Activated gamma-delta T cell treated with Interleukin-2 at 50 U/mL for 16 hours (primary cell): ENCODE measurements around the gene TBL2.
"Not testable (repeated sequence)": the region's sequence is repeated elsewhere in the genome, so short reads cannot be mapped to it uniquely, and the experiment has no call there.

Source experiments
- DNase-seq: peaks from one replicate; pipeline ENCODE4 v3.0.0-alpha.2; 2020

Gene TBL2

GRCh38 chr7:73605601-73606220 is 27.3 kb upstream of the TBL2 start:
- no peak for DNase-seq

- DNase-seq = no peak
Measured at GRCh38 chr7:73602721-73603651, 24.6 kb upstream of the TBL2 start.

DNA sequence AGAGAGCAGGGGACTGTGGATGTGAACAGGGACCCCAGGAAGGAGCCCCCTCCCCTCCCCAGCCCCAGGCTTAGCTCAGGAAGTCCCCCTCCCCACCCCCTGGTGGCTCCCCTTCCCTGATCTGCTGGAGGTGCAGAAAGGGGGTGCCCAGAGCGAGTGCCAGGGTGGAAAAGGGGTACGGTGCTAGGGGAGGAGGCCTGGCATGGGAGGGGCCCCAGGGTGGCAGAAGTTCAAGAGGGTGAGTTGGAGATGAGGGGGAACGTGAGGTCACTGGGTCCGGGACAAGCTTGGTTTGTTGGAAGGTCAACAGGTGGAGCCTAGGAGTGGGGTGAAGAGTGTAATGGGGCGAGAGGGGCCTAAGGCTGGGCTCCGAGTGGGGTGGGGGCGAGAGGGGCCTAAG is 21.5 kb upstream of the TBL2 start:
- no peak for DNase-seq

GRCh38 chr7:73599151-73599882 is 20.9 kb upstream of the TBL2 start:
- no peak for DNase-seq

- no peak for DNase-seq
Measured at GRCh38 chr7:73597978-73598782, 19.8 kb upstream of the TBL2 start.

- no peak for DNase-seq
Measured at GRCh38 chr7:73596191-73597065, 18.0 kb upstream of the TBL2 start.

DNA sequence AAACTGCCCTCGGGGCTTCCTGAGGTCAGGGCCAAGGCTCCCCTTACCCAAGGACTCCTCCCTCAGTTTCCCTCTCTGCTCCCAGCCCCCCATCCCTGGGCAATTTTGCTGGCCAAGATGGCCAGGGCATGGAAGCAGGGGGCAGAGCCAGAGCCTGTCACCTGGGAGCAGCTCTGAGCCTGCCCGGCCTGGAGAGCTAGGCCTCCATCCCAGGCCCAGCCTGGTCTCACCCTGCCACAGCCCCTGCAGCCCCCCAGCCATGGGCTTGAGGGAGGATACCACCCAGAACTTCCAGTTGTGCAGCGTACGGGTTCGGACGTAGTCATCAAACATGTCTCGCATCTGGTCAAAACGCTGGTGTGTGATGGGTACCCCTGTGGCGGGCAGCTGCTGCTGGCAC is 17.0 kb upstream of the TBL2 start:
- no peak for DNase-seq

DNA sequence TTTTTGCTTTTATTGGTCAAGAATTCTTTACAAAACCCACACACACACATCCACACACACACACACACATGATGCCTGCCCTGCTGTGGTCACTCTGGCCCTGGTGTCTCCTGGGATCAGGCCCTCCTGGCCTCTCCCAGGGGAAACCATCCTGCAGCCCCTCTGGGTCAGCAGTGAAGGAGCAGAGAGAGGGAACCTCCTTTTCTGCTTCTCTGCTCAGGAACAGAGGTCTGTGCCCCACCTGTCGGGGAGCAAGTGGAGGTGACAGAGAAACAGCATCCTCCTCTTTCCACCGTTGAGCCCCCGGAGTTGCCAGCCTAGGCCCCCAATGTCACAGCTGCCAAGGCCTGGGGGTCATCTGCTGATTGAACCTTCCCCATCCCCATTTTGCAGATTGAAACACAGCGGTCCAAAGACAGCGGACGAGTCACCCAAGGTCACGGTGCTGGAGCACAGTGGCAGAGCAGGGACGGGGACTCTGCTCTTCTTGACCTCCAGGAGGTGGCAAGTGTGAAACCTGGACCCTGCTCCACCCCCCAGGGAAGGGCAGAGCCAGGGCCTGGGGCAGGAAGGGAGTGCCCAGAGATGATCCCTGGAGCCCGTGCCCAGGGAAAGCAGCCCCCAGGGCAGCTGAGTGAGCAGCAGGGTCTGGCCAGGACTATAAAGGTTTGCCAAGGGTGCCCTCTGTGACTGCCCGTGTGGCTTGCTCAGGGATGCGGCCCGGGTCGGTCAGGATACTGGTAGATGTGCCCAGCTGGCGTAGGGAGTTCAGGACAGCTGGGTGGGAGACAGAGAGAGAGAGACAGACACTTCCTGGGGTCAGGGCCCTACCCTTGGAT is 15.0 kb upstream of the TBL2 start:
- no peak for DNase-seq

GRCh38 chr7:73586911-73587310 is 8.5 kb upstream of the TBL2 start:
- no peak for DNase-seq

DNA sequence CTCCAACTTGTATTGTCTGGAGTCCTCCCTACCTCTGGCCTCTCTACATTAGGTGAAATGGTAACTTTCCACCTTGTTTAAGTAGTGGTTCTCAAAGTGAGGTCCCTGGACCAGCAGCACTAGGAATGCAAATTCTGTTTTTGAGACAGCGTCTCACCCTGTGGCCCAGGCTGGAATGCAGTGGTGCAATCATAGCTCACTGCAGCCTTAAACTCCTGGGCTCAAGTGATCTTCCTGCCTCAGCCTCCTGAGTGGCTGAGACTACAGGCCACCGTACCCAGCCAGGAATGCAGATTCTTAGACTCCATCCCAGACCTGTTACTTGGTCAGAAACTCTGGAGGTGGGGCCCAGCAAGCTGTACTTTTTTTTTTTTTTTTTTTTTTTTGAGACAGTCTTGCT is 6.8 kb upstream of the TBL2 start:
- DNase-seq = no peak

- no peak for DNase-seq
Measured at GRCh38 chr7:73582664-73583202, 4.4 kb upstream of the TBL2 start.

DNA sequence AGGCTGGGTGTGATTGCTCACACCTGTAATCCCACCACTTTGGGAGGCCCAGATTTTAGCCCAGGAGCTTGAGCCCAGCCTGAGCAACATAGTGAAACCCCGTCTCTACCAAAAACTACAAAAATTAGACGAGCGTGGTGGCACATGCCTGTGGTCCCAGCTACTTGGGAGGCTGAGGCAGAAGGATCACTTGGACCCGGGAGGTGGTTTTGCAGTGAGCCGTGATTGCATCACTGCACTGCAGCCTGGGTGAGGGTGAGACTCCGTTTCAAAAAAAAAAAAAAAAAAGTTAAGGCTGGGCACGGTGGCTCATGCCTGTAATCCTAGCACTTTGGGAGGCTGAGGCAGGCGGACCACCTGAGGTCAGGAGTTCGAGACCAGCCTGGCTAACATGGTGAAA is 2.6 kb upstream of the TBL2 start:
- not testable (repeated sequence) for DNase-seq

DNA sequence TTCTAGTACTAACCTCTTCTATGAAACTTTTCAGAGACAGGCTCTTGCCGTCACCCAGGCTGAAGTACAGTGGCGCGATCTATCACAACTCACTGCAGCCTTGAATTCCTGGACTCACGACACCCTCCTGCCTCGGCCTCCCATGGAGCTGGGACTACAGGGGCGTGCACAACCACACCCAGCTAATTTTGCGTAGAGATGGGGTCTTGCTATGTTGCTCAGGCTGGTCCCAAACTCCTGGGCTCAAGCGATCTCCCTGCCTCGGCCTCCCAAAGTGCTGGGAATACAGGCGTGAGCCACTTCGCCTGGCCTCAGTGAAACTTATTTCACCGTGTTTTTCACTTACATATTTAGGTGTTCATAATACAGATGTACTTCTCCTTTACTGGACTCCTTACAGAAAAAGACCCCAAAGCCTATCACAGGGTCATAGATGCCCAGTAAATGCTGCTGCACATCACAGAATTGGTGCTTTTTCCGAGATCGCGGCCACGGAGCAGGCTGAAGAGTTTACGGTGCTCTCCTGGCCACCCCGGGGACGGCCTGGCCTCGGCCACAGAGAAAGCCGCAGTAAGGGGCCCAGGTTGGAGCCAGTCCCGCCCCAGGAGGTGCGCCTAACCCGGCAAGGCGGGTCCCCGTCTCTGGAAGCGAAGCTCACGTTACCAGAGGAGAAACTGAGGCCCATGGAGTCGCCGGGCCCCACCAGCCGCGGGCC is 595 bp downstream of the TBL2 start:
- DNase-seq = no peak

DNA sequence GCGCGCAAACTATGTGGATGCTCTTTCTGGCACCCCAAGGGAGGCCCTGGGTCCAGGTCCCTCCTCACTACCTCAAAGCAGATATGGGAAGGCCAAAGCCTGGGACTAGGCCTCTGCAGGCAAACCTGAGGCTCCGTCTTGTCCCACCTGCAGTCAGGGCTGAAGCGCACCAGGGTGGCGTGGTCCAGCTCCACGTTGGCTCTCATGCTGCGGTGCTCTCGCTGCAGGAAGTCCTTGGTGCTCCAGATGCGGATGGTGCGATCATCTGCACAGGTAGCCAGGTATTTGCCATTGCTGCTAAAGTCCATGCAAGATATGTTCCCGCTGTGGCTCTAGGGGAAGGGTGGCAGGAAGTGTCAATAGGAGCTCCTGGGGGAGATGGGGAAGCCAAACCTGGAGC is 4.6 kb downstream of the TBL2 start:
- DNase-seq = no peak

- no peak for DNase-seq
Measured at GRCh38 chr7:73573276-73573675, 5.1 kb downstream of the TBL2 start.

DNA sequence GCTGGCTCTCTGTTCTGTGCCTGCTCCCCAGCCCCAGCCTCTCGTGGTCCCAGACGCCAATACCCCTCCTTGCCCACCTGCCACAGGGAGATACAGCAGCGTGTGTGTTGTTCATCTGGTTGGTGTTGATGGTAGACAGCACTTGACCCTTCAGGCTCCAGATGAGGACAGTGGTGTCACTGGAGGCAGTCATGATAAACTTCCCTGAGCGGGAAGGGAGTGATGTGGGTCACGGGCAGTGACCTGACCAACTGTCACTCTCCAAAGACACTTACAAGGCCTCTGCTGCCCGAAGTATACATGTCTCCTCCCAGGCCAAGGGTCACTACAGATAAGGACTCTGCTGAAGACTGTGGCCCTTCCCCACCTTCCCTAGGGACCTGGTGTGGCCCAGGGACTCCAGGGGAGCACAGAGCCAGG is 5.6 kb downstream of the TBL2 start:
- DNase-seq = no peak

DNA sequence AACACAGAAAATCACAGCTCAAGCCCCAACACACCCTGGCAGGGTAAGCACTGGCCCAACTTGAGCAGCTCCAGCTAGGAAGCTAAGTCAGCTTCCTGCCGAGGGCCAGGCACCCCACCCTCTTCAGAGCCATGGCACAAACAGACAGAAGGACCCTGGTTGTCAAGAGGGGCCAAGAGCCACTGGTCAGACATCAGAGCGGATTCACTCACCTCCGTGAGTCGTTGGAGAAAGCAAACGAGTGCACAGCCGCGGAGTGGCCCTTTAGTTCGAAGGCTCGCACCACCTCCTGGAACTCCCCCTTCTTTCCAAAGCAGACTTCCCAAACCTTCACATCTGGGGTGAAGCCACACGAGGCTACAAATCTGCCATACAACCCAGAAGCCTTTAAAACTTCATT is 7.4 kb downstream of the TBL2 start:
- no peak for DNase-seq

DNA sequence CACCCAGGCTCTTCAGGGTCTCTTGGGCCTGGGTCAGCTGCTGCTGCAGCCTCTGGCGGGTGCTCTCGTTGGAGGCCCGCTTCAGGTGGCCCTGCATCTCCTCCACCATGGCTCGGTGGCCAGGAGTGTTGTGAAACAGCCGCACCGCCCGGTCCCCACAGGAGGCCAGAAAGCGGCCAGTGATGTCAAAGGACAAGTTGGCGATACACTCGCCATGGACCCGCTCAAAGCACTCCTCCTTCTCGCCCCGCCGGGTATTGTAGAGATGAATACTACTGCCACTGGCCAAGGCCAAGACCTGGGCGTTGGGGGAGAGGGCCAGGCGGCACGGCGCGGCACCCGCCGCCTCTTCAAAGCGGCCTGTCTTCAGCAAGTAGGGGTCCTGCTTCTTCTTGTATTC is 7.9 kb downstream of the TBL2 start:
- DNase-seq = no peak

- no peak for DNase-seq
Measured at GRCh38 chr7:73569042-73569608, 9.3 kb downstream of the TBL2 start.
